T-helper 9 cell (primary cell): ENCODE results near the gene GLT6D1.

ENCODE experiments used
- DNase-seq: peaks from one replicate; pipeline ENCODE4 v3.0.0-alpha.2; 2020

Gene GLT6D1

DNA sequence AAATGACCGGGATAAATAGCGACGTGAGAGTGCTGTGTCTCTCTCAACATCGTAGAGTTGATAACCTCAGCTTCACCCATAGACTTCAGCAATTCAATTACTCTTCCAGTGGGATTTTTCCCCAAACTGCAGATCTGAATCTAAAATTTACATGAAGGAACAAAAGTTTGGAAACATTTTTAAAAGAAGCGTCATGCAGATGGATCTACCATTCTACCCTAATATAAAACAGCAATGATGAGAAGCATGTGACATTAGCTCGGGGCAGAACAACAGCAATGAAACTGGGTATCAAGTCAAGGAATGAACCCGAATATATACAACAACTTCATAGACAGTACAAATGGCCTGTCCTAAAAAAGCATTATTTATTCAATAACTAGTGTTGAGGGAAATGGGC lies 18.8 kb downstream of the GLT6D1 start:
- no peak for DNase-seq

DNA sequence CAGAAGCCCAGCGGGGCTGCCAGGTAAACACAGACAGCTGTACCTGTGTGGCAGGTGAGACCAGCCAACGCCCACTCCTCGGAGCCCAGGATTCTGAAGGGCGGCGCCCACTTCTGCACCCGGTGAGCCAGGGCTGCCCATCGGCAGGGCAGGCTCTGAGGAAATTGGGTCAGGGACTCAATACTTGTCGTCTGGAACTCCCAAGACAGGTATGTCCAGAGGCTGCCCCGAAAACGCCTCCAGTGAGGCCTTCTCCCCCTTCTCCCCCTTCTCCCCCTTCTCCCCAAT lies 19.8 kb downstream of the GLT6D1 start:
- DNase-seq, result no peak

DNA sequence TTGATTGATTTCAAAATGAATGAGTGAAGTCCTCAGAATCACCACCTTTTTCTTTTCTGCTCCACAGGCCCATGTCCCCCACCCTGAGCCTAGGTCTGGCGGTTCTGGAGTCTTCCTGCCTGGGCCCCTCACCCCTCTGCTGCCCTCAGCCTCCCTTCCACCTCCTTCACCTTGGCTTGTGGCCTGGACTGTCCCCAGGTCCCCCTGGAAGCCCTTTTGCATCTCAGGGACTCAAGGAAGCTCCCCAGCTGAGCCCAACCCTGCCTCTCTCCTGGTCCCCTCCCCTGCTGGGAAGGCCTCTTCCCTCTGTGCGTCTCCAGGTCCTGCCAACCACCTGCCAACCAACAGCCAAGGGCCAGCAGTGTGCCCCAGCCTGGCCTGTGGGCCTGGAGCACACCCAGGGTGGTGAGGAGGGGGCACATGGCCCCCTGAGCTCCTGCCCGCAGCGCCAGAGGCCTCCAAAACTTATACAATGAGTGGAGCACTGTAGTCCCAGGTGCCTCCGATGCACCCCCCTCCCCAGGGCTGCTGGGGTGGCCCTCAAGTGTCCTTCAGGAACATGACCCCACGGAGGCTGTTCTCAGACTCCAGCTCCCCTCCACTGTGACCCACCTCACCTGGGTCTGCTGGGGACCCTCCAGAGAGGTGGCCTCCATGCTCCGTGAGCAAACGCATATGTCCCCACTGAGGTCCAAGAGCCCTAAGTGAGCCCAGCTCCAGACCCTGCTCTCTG lies 20.3 kb downstream of the GLT6D1 start:
- DNase-seq, result no peak

DNA sequence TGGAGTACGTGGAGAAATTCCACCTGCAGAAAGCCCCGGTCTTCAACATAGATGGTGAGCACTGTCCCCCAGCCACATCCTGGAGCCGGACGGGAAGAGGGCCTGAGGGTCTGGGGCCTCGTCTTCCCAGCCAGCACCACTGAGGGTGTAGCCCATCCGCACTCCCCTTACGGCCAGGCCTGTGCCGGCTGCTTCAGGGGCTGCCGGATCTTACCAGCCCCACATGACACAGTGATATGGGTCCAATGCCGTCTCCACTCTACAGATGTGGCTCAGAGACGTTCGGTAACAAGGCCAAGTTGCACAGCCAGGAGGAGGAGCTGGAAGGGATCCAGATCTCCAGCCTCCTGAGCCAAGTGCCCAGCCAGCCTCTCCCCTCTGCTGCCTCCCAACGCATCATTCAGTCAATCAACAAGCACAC lies 21.3 kb downstream of the GLT6D1 start:
- DNase-seq, result no peak

DNA sequence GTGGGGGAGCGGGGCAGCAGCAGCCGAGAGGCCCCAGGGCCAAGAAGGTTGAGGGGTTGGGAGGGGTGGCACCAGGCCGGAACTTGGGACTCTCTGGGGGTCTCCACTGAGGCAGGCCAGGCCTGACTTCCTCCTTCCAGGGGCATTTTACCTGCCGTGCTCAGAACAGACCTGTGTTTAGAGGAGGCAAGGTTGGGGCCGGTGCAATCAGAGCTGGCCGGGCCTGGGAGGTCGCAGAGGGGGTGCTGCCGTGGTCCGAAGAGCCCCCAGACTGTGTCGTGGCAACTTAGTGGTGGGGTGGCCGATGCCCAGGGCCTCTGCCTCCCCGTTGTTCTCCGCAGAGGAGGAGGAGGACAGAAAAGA lies 21.8 kb downstream of the GLT6D1 start:
- no peak for DNase-seq

DNA sequence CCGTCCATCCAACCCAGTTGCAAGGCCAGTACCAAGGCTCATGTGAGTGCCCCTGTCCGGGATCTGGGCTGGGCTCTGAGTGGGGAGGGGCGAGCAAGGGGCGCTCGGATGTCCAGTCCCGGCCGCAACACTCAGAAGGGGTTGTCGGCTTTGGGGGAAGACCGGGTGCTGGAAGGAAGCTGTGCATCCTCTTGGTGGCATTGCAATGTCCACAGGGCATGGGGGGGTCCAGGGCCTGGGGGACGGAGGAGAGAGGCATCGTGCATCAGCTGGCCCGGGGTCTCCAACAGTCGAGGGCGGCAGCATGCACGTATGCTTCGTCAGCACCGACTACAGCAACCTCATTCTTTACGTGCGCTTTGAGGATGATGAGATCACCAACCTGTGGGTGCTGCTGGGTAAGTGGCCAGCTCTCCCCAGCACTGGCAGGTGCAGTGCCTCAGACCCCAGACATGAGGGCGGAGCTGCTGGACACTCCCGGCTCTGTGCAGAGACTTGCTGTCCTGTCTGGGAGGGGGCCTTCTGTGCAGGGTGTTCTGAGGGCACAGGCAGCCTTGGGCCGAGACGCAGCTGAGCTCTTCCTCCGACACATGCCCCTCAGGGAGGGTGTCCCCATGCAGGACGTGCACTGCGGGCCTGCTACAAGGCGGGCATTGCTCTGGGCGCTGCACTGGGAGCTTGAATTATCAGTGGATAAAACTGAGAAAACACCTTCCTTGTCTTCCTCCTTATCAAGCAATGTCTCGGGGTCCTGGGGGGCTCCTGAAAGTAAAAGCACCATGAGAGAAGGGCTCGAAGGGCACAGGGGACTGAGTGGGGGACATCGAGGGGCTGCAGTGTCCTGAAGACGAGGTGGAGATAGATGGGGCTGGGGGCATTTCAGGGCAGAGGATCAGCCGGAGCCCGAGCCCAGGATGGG lies 22.5 kb downstream of the GLT6D1 start:
- DNase-seq, result no peak

DNA sequence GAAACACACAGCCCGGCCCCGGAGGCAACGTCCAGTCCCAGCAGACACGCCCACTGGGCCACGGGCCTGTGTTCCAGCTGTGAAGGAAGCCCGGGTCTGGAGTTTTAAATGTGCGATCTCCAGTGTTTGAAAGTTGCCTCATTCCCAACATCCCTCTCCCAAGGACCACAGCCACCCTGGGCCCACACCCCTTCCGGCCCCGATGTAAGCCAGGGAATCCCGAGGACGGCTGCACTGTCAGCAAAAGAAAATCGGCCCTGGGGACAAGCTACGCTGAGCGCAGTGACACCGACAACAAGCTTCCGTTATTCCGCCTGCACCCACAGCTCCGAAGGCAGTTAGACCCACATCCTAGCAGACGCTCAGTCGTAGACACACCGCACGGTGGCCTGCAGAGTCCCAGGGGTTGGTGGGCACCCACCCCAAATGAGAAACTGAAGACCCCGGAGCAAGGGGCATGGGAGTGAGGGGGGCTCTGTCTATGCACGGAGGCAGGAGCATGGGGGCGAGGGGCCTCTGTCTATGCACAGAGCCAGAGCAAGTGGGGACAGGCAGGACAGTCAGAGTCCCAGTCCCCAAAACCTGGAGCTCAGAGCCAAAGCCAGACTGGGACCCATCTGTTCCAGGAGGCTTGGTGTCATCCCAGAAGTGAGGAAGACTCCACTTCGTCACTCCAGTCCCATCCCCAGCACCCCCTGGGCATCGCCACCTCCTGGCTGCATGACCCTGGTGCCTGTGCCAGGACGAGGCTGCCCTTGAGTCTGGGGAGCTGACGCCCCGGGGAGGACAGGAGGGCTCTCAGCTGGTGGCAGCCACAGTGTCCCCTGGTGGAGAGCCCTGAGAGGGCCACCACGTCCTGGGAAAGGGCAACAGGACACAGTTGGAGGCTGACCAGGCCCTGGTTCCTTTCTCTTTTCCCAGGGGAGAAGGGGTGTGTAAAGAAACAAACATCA lies 23.4 kb downstream of the GLT6D1 start:
- DNase-seq, result no peak

DNA sequence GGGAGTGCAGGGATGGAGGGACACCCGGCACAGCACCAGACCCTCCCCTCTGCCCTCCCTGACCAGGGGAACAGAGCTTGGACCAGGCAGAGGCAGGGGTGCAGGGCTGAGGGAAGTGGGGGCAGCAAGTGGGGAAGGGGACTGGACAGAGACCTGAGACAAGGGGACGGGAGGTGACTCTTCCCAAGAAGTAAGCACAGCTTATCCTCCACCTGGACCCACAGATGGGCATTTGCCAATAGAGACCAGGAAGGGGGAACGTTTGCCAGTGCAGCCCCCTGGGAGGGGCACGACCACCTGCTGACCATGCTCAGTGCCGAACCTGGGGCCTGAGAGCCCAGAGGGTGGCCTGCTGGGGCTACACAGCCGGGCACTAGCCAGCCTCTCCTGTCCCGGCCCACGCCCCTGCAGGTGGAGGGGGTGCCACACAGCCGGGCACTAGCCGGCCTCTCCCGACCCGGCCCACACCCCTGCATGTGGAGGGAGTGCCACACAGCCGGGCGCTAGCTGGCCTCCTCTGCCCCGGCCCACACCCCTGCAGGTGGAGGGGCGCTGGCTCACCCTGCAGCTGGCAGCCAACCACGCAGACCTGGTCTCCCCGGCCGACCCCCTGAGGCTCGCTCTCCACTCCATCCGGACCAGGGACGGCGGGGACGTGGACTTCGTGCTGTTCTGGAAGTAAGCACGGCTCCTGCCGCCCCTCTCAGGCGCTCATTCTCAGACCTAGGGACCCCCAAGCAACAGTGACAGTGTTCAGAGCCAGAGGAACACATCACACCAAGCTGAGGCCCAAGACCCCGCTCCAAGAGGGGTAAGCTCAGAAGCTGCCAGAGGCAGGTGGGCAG lies 24.3 kb downstream of the GLT6D1 start:
- DNase-seq, result no peak

DNA sequence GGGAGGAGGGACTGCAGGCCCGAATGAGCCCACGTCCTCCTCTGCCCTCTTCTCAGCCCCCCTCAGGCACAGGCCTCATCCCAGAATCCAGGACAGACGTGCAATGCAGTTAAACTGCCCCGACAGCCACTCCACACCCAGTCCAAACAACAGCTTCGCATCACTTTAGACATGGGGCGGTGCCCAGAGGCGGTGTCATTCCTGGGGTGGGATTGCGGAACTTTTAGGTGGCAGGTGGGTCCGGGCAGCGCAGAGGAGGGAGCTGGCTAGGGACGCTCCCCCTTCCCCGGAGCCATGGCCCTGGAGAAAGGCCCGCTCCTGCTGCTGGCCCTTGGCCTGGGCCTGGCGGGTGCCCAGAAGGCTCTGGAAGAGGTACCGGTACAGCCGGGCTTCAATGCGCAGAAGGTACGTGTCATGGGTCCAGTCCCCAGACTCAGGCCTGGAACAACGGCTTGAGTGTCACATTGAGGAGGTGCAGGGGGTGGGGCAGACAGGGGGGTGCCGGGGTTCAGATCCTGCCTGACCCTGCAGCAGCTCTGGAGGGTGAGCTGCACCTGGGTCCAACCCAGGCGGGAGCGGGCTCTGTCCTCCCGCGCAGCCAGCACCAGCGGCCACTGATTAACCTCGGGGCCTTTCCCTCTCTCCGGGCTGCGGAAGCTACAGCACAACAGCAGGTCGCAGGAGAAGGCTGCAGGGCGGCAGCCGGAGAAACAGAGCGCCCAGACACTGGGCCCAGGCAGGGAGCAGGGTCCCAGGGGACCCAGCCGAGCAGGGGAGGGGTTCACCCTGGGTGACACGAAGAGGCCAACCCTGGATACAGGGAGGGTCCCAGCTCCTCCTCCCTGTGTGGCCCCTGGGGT lies 25.2 kb downstream of the GLT6D1 start:
- no peak for DNase-seq

DNA sequence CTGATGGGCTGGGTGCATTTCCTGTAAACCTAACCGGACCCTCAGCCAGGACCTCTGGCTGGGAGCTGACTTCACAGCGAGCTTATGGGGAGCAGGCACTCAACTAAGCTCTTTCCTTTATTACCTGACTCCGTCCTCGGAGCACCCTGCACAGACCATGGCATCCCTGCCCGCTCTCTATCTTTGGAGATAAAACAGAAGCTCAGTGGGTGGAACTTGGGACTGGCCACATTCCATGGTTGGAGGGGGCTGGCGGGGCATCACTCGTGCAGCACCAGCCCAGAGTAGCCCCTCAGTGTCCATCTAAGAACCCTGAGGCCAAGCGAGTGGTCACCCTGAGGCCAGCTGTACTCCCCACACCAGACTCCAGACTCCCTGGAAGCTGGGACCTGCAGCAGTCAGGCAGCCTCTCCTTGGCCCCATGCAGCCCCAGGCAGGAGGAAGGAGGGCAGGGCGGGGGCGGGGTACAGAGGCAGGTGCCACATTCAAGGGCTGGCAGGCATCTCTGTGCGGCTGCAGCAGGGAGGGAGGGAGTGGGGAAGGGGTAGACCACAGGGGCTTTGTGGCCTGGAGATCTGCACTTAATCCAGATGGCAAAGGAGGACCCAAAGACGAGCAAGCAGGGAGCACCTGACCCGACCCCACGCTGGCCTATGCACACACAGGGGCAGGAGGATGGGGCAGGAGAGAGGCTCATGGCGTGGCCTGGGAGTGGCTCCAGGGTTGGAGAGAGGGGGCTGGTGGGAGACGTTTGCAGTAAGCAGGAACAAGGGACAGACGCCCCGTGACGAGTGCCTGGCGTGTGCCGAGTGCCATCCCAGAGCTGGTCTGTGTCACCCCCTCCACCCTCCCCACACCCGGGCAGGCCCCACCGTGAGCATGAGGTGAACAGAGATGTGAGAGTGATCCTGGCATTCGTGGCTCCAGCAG lies 26.1 kb downstream of the GLT6D1 start:
- DNase-seq, result no peak

DNA sequence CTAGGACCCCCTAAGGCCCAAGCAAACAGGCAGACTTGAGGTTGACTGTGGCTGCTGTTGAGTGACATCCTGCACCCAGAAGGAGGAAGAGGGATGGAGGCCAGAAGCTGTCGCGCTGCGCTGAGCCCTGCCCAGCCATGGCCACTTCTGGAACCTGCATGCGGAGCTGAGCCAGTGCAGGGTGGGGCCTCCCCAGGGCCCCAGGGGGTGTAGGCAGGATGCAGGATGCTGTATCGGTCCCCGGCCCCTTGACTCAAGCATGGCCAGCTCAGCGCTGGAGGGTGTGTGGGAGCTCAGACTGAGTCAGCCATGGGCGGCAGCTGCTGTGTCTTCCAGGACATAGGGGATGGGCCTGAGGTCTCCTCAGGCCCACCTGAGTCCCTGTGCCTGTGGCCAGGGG lies 26.9 kb downstream of the GLT6D1 start:
- DNase-seq, result no peak

DNA sequence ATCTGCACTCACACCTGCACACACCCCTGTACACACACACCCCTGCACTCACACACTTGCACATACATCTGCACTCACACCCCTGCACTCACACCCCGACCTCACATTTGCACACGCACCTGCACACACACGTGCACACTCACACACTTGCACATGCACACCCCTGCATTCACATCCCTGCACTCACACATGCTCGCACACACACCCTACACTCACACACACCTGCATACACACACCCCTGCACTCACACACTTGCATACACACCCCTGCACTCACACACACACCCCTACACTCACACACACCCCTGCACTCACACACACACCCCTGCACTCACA lies 27.5 kb downstream of the GLT6D1 start:
- DNase-seq, result no peak

DNA sequence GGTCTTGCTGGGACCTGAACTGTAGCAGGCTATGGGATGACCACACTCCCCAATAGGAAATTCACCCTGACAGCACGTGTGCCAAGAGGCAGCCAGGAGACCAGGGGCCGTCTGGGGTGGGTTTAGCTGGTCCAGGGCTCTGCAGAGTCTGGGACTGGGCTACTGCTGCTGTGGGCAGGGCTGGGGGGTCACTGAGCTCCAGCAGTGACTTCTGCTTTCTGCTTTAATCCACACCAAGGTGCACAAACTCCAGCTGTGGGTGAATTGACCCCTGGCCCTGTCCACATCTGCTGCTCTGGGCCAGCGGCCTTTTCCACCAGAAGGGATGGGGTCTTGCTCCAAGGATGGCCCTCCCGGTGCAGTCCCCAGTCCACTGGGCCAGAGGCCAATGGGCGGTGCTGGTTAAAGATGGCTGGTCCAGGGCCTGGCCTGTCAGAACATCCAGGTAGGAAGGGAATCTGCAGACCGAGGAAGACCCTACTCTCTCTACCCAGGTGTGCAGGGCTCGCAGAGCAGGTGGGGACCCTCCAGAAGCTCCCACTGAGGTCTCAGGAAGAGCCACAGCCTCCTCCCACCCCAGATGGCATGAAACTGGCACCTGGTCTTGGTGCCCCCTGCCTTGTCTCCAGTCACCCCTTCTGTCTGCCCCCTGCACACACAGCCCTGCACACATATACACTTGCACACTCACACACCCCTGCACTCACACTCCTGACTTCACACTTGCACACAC lies 28.0 kb downstream of the GLT6D1 start:
- no peak for DNase-seq

DNA sequence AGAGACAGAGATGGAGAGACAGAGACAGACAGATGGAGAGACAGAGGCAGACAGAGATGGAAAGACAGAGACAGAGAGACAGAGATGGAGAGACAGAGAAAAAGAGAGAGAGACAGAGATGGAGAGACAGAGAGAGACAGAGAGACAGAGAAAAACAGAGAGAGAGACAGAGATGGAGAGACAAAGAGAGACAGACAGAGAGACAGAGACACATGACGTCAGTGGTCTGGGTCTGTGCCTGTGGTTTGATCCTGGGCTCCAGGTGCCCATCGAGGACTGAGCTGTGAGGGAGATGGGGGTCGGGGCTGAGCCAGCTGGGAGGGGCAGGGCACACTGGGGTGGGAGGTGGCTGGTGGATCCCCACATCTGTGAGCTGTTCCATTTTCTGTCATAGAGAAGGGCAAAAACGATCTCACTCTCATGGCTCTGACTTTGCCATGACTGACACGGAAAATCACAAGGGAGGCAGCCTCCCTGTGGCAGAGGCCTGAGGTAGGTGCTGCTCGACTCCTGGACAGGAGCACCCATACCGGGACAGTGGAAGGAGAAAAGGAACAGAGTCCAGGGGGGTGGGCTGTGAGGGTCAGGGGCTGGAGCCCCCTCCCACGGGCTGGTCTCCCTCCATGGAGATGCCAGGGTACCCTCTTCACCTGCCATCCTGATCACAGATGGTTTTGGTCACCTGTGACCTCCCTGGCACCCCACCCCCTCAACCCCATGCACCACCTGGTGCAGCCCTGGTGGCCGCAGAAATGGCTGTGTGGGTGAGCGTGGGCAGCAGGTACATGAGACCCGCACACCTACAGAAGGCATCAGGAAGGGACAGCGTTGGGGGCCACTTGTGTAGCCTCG lies 28.8 kb downstream of the GLT6D1 start:
- no peak for DNase-seq

DNA sequence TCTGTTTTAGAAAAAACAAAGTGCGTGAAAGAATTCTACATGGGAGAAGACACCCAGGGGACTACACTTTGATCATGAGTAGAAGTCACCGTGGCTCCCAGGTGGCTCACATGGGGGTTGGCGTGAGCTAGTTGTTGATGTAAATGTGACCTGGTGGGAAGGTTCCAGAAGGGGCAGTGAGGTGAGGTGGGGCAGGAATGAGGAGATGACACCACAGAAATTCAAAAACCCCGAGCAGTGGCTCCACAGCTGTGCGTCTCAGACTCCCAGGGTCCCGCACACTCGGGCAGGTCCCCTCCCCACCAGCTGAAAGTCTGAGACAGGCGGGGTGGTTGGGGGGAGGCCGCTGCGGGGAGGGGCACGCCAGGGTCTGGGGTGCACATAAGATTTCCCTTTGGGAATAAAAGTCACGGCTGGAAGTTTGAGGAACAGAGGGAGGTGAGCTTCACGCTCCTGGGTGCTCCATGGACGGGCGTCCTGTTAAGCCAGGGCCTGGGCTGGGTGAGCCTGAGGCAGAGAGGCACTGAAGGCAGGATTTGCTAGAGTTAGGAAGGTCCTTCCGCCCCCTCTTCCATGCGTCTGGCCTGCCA lies 29.9 kb downstream of the GLT6D1 start:
- no peak for DNase-seq

DNA sequence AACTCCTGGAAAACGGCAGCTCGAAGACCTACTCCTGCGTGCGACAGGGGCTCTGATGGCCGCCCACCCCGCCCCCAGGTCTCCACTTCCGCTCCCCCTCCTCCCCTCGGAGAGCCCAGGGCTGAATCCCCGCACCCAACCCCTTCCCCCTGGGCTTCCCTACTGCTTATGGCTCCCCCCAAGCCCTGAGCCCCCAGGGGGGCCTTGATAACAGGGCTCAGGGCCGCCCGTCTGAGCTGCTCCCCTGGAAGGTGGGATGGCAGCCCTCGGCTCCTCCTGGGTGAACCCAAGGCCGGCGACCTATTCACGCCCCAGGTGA lies 30.4 kb downstream of the GLT6D1 start:
- no peak for DNase-seq

DNA sequence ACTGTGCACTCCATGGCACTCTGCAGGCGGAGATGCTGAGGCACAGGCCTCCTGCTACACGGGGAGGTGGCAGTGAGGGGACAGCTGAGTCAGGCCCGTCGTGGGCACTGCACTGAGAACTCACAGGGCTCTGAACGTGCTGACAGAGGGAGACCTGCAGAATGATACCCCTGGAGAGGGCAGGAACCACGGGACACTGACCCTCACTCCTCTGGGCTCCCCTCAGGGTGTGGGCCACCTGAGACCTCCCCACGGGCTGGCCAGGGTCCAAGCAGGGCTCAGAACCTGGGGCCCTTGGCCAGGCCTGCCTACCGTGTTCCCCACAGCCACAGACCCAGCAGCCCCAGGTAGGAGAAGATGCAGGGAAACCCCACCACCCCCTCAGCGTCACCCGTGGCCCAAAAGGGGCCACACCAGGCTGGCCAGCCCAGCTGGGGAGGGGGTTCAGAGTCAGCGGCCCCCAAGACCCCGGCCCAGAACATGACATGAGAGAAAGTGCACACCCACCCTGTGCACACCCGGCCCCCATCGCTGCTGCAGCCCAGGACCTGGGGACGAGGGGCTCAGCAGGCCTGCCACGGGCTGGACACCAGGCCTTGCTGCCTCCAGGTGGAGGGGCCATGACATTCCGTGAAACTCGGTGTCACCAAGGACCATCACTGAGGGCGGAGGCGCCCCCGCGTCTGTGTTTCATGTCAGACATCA lies 30.9 kb downstream of the GLT6D1 start:
- no peak for DNase-seq
